Stimulated activated CD8-positive, alpha-beta memory T cell treated with anti-CD3 and anti-CD28 coated beads, Interleukin-4, amount 100 ng/mL, for 24 hours (primary cell): Measurements from ENCODE around the gene PDLIM3.
"Not testable (repeated sequence)": the region's sequence is repeated elsewhere in the genome, so short reads cannot be mapped to it uniquely, and the experiment has no call there.

Experiments used
- DNase-seq: peaks from one replicate; pipeline ENCODE4 v3.0.0-alpha.2; 2020; ENCODE audit warnings: low read depth

The PDLIM3 gene

GRCh38 chr4:185534866-185535611 lies at the start of gene PDLIM3:
Gene PDLIM3 (minus strand): TSS chr4:185535507. CDS start chr4:185535434, 73 bp downstream.
- DNase-seq: no peak

- DNase-seq: no peak
These were observed 48.5 kb upstream of the PDLIM3 start for GRCh38 chr4:185583813-185584212.

- DNase-seq: no peak
These were observed 47.5 kb upstream of the PDLIM3 start for GRCh38 chr4:185582651-185583400.

- DNase-seq: no peak
These were observed 45.4 kb upstream of the PDLIM3 start for GRCh38 chr4:185580699-185581098.

- DNase-seq: no peak
These were observed 43.0 kb upstream of the PDLIM3 start for GRCh38 chr4:185578284-185578683.

GRCh38 chr4:185576962-185577950 lies 41.9 kb upstream of the PDLIM3 start:
- no peak for DNase-seq

- DNase-seq: no peak
These were observed 41.1 kb upstream of the PDLIM3 start for GRCh38 chr4:185576314-185576961.

GRCh38 chr4:185573651-185574199 lies 38.4 kb upstream of the PDLIM3 start:
- DNase-seq: no peak

- DNase-seq: no peak
These were observed 35.4 kb upstream of the PDLIM3 start for GRCh38 chr4:185570727-185571126.

GRCh38 chr4:185567381-185568376 lies 32.4 kb upstream of the PDLIM3 start:
- no peak for DNase-seq

- DNase-seq: no peak
These were observed 31.7 kb upstream of the PDLIM3 start for GRCh38 chr4:185566972-185567371.

- no peak for DNase-seq
These were observed 31.1 kb upstream of the PDLIM3 start for GRCh38 chr4:185566425-185566824.

GRCh38 chr4:185565696-185566095 lies 30.4 kb upstream of the PDLIM3 start:
- no peak for DNase-seq

- DNase-seq: no peak
These were observed 29.0 kb upstream of the PDLIM3 start for GRCh38 chr4:185564349-185564748.

GRCh38 chr4:185562531-185562930 lies 27.2 kb upstream of the PDLIM3 start:
- DNase-seq: no peak

- no peak for DNase-seq
These were observed 25.0 kb upstream of the PDLIM3 start for GRCh38 chr4:185560316-185560715.

GRCh38 chr4:185559915-185560281 lies 24.6 kb upstream of the PDLIM3 start:
- no peak for DNase-seq

GRCh38 chr4:185559251-185559914 lies 24.1 kb upstream of the PDLIM3 start:
- not testable (repeated sequence) for DNase-seq

GRCh38 chr4:185554365-185555126 lies 19.2 kb upstream of the PDLIM3 start:
- DNase-seq: no peak
